Stimulated activated memory B cell treated with anti-CD40 and anti-IgM and Interleukin-4, amounts not matched to agents 10 μg/mL and 1 μg/mL and 100 μg/mL, for 72 hours (primary cell): ENCODE data around the gene CDH23.

Experiments used
- ATAC-seq: fragments of 150-1000 bp; cut with Tn5 transposase; 2 replicates; pipeline ENCODE4 v1.10.0; 2021
- H3K27ac Mint-ChIP-seq: one replicate; pipeline ENCODE4 v1.8.0; 2022; ENCODE audit warnings: mild to moderate bottlenecking, mixed read lengths
- H3K27me3 Mint-ChIP-seq: one replicate; pipeline ENCODE4 v1.8.0; 2022; ENCODE audit warnings: mixed read lengths
- H3K36me3 Mint-ChIP-seq: one replicate; pipeline ENCODE4 v1.8.0; 2022; ENCODE audit warnings: mixed read lengths
- H3K4me1 Mint-ChIP-seq: one replicate; pipeline ENCODE4 v1.8.0; 2022; ENCODE audit warnings: mixed read lengths
- H3K4me3 Mint-ChIP-seq: one replicate; pipeline ENCODE4 v1.8.0; 2022; ENCODE audit warnings: mild to moderate bottlenecking, moderate library complexity, mixed read lengths
- H3K9me3 Mint-ChIP-seq: one replicate; pipeline ENCODE4 v1.8.0; 2022; ENCODE audit warnings: mixed read lengths

The CDH23 gene

GRCh38 chr10:71778071-71778825 lies 381.5 kb downstream of the CDH23 start:
- peaks cover 48% of the 10 kb centered on the region for H3K4me1 Mint-ChIP-seq
- no peaks in the 10 kb centered on the region for H3K27me3 Mint-ChIP-seq
- H3K4me3 Mint-ChIP-seq, result no peak overlapping the region

GRCh38 chr10:71779641-71780040 lies 382.9 kb downstream of the CDH23 start:
- Mint-ChIP-seq H3K4me3 (no peak overlapping the region), H3K27me3 (no peaks in the 10 kb centered on the region), H3K9me3 (no peaks in the 10 kb centered on the region), H3K27ac (no peak overlapping the region), H3K36me3 (no peaks in the 10 kb centered on the region), H3K4me1 (peaks cover 36% of the 10 kb centered on the region)
- ATAC-seq, result no peak

More at GRCh38 chr10:71778071-71778825, 381.5 kb downstream of the CDH23 start:
- Mint-ChIP-seq H3K36me3 (no peaks in the 10 kb centered on the region), H3K27ac (no peak overlapping the region), H3K9me3 (no peaks in the 10 kb centered on the region)
- no peak for ATAC-seq

GRCh38 chr10:71780156-71780555 lies 383.4 kb downstream of the CDH23 start:
- Mint-ChIP-seq H3K36me3 (no peaks in the 10 kb centered on the region), H3K4me1 (peaks cover 31% of the 10 kb centered on the region), H3K27ac (no peak overlapping the region), H3K9me3 (no peaks in the 10 kb centered on the region), H3K27me3 (no peaks in the 10 kb centered on the region), H3K4me3 (no peak overlapping the region)
- no peak for ATAC-seq

GRCh38 chr10:71780719-71781118 lies 384.0 kb downstream of the CDH23 start:
- Mint-ChIP-seq H3K27me3 (no peaks in the 10 kb centered on the region), H3K27ac (no peak overlapping the region), H3K4me1 (peaks cover 25% of the 10 kb centered on the region), H3K9me3 (no peaks in the 10 kb centered on the region), H3K36me3 (no peaks in the 10 kb centered on the region), H3K4me3 (no peak overlapping the region)
- no peak for ATAC-seq

GRCh38 chr10:71782221-71782916 lies 385.6 kb downstream of the CDH23 start:
- ATAC-seq, result no peak
- Mint-ChIP-seq H3K27ac (peak overlapping the region; percentile 10), H3K4me3 (no peak overlapping the region), H3K4me1 (peaks cover 15% of the 10 kb centered on the region), H3K9me3 (no peaks in the 10 kb centered on the region), H3K27me3 (no peaks in the 10 kb centered on the region), H3K36me3 (no peaks in the 10 kb centered on the region)

GRCh38 chr10:71782917-71783490 lies 386.3 kb downstream of the CDH23 start:
- Mint-ChIP-seq H3K9me3 (no peaks in the 10 kb centered on the region), H3K27ac (peak overlapping the region; percentile 10), H3K4me1 (peaks cover 11% of the 10 kb centered on the region), H3K36me3 (no peaks in the 10 kb centered on the region), H3K4me3 (no peak overlapping the region), H3K27me3 (no peaks in the 10 kb centered on the region)
- no peak for ATAC-seq

GRCh38 chr10:71783917-71784678 lies 387.4 kb downstream of the CDH23 start:
- H3K27me3 Mint-ChIP-seq, result no peaks in the 10 kb centered on the region
- peak; percentile 21 for ATAC-seq
- H3K27ac Mint-ChIP-seq, result no peak overlapping the region
- no peak overlapping the region for H3K4me3 Mint-ChIP-seq
- H3K4me1 Mint-ChIP-seq, result peaks cover 11% of the 10 kb centered on the region
- no peaks in the 10 kb centered on the region for H3K36me3 Mint-ChIP-seq
- no peaks in the 10 kb centered on the region for H3K9me3 Mint-ChIP-seq

- Mint-ChIP-seq H3K27ac (no peak overlapping the region), H3K4me1 (peaks cover 16% of the 10 kb centered on the region), H3K36me3 (no peaks in the 10 kb centered on the region), H3K4me3 (no peak overlapping the region), H3K9me3 (no peaks in the 10 kb centered on the region), H3K27me3 (no peaks in the 10 kb centered on the region)
- ATAC-seq, result no peak
Measured at GRCh38 chr10:71784679-71785272, 388.1 kb downstream of the CDH23 start.

GRCh38 chr10:71788954-71789353 lies 392.2 kb downstream of the CDH23 start:
- no peak for ATAC-seq
- H3K4me3 Mint-ChIP-seq, result no peak overlapping the region

GRCh38 chr10:71789871-71790270 lies 393.2 kb downstream of the CDH23 start:
- ATAC-seq, result no peak
- Mint-ChIP-seq H3K36me3 (no peaks in the 10 kb centered on the region), H3K27me3 (peaks cover 9% of the 10 kb centered on the region), H3K9me3 (no peaks in the 10 kb centered on the region), H3K4me3 (no peak overlapping the region), H3K4me1 (peaks cover 28% of the 10 kb centered on the region), H3K27ac (no peak overlapping the region)

More at GRCh38 chr10:71788954-71789353, 392.2 kb downstream of the CDH23 start:
- H3K27ac Mint-ChIP-seq, result no peak overlapping the region
- H3K36me3 Mint-ChIP-seq, result no peaks in the 10 kb centered on the region
- peaks cover 28% of the 10 kb centered on the region for H3K4me1 Mint-ChIP-seq
- no peaks in the 10 kb centered on the region for H3K9me3 Mint-ChIP-seq
- peaks cover 8% of the 10 kb centered on the region for H3K27me3 Mint-ChIP-seq

GRCh38 chr10:71790749-71791440 lies 394.2 kb downstream of the CDH23 start:
- Mint-ChIP-seq H3K4me1 (peaks cover 32% of the 10 kb centered on the region), H3K27ac (peak overlapping the region; percentile 67), H3K36me3 (peaks cover 4% of the 10 kb centered on the region), H3K27me3 (peaks cover 15% of the 10 kb centered on the region), H3K4me3 (peak overlapping the region; percentile 66), H3K9me3 (peaks cover 4% of the 10 kb centered on the region)
- ATAC-seq, result peak; percentile 92

GRCh38 chr10:71795248-71795647 lies 398.5 kb downstream of the CDH23 start:
- H3K27ac Mint-ChIP-seq, result no peak overlapping the region
- H3K9me3 Mint-ChIP-seq, result peaks cover 4% of the 10 kb centered on the region
- no peak overlapping the region for H3K4me3 Mint-ChIP-seq
- peaks cover 34% of the 10 kb centered on the region for H3K4me1 Mint-ChIP-seq
- H3K36me3 Mint-ChIP-seq, result peaks cover 4% of the 10 kb centered on the region
- no peak for ATAC-seq
- H3K27me3 Mint-ChIP-seq, result peaks cover 18% of the 10 kb centered on the region

GRCh38 chr10:71796749-71797405 lies 400.2 kb downstream of the CDH23 start:
- Mint-ChIP-seq H3K4me1 (peaks cover 28% of the 10 kb centered on the region), H3K27ac (no peak overlapping the region), H3K36me3 (peaks cover 4% of the 10 kb centered on the region), H3K27me3 (peaks cover 18% of the 10 kb centered on the region), H3K4me3 (no peak overlapping the region), H3K9me3 (peaks cover 4% of the 10 kb centered on the region)
- no peak for ATAC-seq
